Prostate gland (tissue), 2 donors: ENCODE data around the gene GSX2. TPM values are rescaled to one million over a fixed set of nuclear protein-coding genes. Genes with fewer than 3 reads are reported as not detected.
"Not testable (repeated sequence)": the region's sequence is repeated elsewhere in the genome, so short reads cannot be mapped to it uniquely, and the experiment has no call there.

ENCODE experiments used
- DNase-seq: peaks from one replicate; pipeline ENCODE4 v3.0.0-alpha.2; 2019; ENCODE audit warnings: low spot score
- H3K27ac ChIP-seq, 2 donors: fragments of 200-600 bp; sonication (generic); 2 replicates each; pipeline ENCODE4 v1.5.1; 2017 to 2019
- H3K27me3 ChIP-seq: fragments of 200-600 bp; sonication (generic); replicated peaks from 2 replicates; pipeline ENCODE4 v1.5.1; 2019; ENCODE audit not compliant: insufficient read depth
- H3K36me3 ChIP-seq, 2 donors: fragments of 200-600 bp; sonication (generic); 1 replicate in 1 of 2; 2 replicates in 1 of 2; pipeline versions ENCODE4 v1.5.1 to v1.8.1; 2017 to 2019
- H3K4me1 ChIP-seq: fragments of 200-600 bp; sonication (generic); replicated peaks from 2 replicates; pipeline ENCODE4 v1.5.1; 2019
- H3K4me3 ChIP-seq, 2 donors: fragments of 200-600 bp; sonication (generic); 2 replicates each; pipeline ENCODE4 v1.5.1; 2017 to 2019
- H3K9me3 ChIP-seq: fragments of 200-600 bp; sonication (generic); 2 replicates; pipeline ENCODE4 v1.5.1; 2017
- CTCF ChIP-seq, 4 experiments: fragments of 200-600 bp in 2 of 4; fragments of 450-650 bp in 2 of 4; sonication (generic) in 2 of 4; IDR thresholded peaks; 1 replicate in 3 of 4; 2 replicates in 1 of 4; pipeline ENCODE4 v1.5.1; 2016 to 2019; ENCODE audit warnings: antibody characterized with exemption in 4 of 4, mild to moderate bottlenecking in 2 of 4, moderate library complexity in 2 of 4
- POLR2A ChIP-seq: fragments of 450-650 bp; IDR thresholded peaks from one replicate; pipeline ENCODE4 v1.6.1; 2016; ENCODE audit warnings: antibody characterized with exemption, mild to moderate bottlenecking
- POLR2AphosphoS5 ChIP-seq: sonication (generic); formaldehyde crosslinking; IDR thresholded peaks from one replicate; pipeline ENCODE4 v1.6.1; 2017; ENCODE audit warnings: antibody characterized with exemption
- WGBS: methylation state at CpG from one replicate; pipeline ENCODE4 v1.1.5; 2018; 5-methylcytosine and 5-hydroxymethylcytosine counted together
- intact Hi-C: fragments of 100-400 bp; cut with DNase I; formaldehyde crosslinking; loops from one replicate; pipeline ENCODE4 v1.14.2; 2022
- total RNA-seq, 2 donors: library from RNA; depleted of rRNA; stranded (reverse); fragments of >200 nt; gene quantifications; one replicate each; pipeline ENCODE4 v1.1.0, GENCODE V29; 2016

Gene GSX2
- total RNA-seq, 2 donors from 2014 or later = not detected

GRCh38 chr4:54109241-54110018, 9.5 kb downstream of the GSX2 start:
- TF ChIP-seq POLR2A (no peak), CTCF (IDR thresholded peaks at IDR 0.05) (no peak), POLR2AphosphoS5 (no peak)
- no peak overlapping the region for H3K27ac ChIP-seq
- intact Hi-C loops = no loop called here
- no peak for DNase-seq
- no peaks in the 10 kb centered on the region for H3K4me1 ChIP-seq
- no peak overlapping the region for H3K4me3 ChIP-seq
- H3K9me3 ChIP-seq = no peaks in the 10 kb centered on the region
- 14% methylated on average over 51 of the region's 51 CpGs for WGBS
- no peaks in the 10 kb centered on the region for H3K36me3 ChIP-seq
- H3K27me3 ChIP-seq = peaks cover 27% of the 10 kb centered on the region

DNA sequence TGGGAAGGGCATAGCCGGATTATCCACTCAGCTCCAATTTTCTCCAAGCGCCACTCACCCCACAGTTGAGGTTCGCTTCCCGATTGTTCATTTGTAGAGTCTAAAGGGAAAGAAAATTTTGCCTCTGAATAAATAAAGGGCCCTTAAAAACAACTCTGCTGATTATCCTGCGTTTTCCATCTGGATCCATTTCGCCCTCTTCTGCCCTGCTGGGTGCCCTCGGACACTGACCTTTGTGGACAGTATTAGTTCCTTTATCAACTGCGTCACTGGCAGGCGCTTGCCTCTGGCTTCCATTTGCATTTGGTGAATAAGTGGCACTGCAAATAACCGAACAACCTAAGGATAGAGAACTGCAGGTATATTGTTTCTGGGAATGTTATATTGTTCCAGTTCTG, 10.1 kb downstream of the GSX2 start:
- Histone ChIP-seq H3K36me3 (no peaks in the 10 kb centered on the region), H3K4me3 (no peak overlapping the region), H3K9me3 (no peaks in the 10 kb centered on the region), H3K27me3 (peaks cover 24% of the 10 kb centered on the region), H3K4me1 (no peaks in the 10 kb centered on the region), H3K27ac (no peak overlapping the region)
- TF ChIP-seq POLR2AphosphoS5 = no peak
- TF ChIP-seq POLR2A = no peak
- TF ChIP-seq CTCF (IDR thresholded peaks at IDR 0.05) = no peak
- WGBS = 20% methylated on average over 10 of the region's 10 CpGs
- DNase-seq = no peak
- intact Hi-C loops = no loop called here

DNA sequence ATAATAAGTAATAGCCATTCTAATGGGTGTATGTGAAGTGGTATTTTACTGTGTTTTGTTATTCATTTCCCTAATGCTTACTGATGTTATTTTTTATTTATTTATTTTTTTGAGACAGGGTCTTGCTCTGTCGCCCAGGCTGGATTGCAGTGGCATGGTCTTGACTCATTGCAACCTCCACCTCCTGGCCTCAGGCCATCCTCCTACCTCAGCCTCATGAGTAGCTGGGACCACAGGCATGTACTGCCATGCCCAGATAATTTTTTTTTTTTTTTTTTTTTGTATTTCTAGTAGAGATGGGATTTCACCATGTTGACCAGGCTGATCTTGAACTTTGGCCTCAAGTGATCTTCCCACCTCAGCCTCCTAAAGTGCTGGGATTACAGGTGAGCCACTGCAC, 13.2 kb downstream of the GSX2 start:
- H3K36me3 ChIP-seq, H3K4me1 ChIP-seq, DNase-seq, intact Hi-C loops, H3K4me3 ChIP-seq, H3K27ac ChIP-seq, H3K9me3 ChIP-seq: not testable (repeated sequence)
- peaks cover 20% of the 10 kb centered on the region for H3K27me3 ChIP-seq
- 83% methylated on average over 1 of the region's 1 CpG for WGBS

DNA sequence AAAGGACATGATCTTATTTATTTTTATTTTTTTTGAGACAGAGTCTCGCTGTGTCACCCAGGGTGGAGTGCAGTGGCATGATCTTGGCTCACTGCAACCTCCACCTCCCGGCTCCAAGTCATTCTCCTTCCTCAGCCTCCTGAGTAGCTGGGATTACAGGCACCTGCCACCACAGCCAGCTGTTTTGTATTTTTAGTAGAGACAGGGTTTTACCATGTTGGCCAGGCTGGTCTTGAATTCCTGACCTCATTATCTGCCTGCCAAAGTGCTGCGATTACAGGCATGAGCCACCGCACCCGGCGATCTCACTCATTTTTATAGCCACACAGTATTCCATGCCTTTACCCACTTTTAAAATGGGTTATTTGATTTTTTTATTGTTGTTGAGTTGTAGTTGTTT, 16.3 kb downstream of the GSX2 start:
- H3K9me3 ChIP-seq, H3K27ac ChIP-seq, H3K27me3 ChIP-seq, intact Hi-C loops, DNase-seq, H3K4me1 ChIP-seq, H3K4me3 ChIP-seq, H3K36me3 ChIP-seq: not testable (repeated sequence)
- 65% methylated on average over 6 of the region's 6 CpGs for WGBS

- Histone ChIP-seq H3K4me1 (no peaks in the 10 kb centered on the region), H3K4me3 (no peak overlapping the region), H3K27me3 (no peaks in the 10 kb centered on the region), H3K9me3 (no peaks in the 10 kb centered on the region), H3K36me3 (no peaks in the 10 kb centered on the region), H3K27ac (no peak overlapping the region)
- DNase-seq = no peak
- 55% methylated on average over 5 of the region's 5 CpGs for WGBS
- no peak for TF ChIP-seq POLR2AphosphoS5
- TF ChIP-seq POLR2A = no peak
- TF ChIP-seq CTCF (IDR thresholded peaks at IDR 0.05) = no peak
- intact Hi-C loops = no loop called here
These were observed 19.1 kb downstream of the GSX2 start for GRCh38 chr4:54118850-54119589.

- H3K36me3 ChIP-seq = no peaks in the 10 kb centered on the region
- no peak overlapping the region for H3K27ac ChIP-seq
- no peak overlapping the region for H3K4me3 ChIP-seq
- TF ChIP-seq CTCF (IDR thresholded peaks at IDR 0.05) (no peak), POLR2AphosphoS5 (no peak), POLR2A (no peak)
- DNase-seq = no peak
- H3K9me3 ChIP-seq = no peaks in the 10 kb centered on the region
- intact Hi-C loops = no loop called here
- no peaks in the 10 kb centered on the region for H3K4me1 ChIP-seq
- H3K27me3 ChIP-seq = no peaks in the 10 kb centered on the region
These were observed 20.6 kb downstream of the GSX2 start for GRCh38 chr4:54120518-54120917.
